ENCODE data around the gene AGAP1. TPM values are rescaled to one million over a fixed set of nuclear protein-coding genes. Genes with fewer than 3 reads are reported as not detected.

AGAP1 gene
- polyA plus RNA-seq, 12 donors, result 22.7 to 33.9 (median 26.5) TPM; not detected in 1

- DNase-seq, result no peak
Observed at GRCh38 chr2:235728800-235729556, 235.1 kb downstream of the AGAP1 start.

DNA sequence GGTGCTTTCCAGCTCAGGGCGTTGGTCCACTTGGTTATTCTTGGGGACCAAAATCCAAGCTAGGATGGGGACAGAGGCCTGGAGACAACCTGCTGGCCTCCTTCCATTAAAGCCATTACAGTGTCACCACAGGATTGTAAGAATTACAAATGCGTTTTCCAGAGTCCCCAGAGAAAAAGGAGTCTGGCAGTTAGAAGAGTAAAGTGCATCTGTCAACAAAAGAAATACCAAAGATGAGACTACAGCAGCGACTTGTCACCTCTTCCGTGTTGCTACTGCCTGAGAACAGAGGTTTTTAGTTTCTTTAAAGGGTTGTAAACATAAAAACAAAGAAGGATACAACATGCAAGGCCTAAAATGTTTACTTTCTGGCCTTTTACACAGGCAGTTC is 235.7 kb downstream of the AGAP1 start:
- DNase-seq, result no peak

GRCh38 chr2:235730115-235730514 is 236.3 kb downstream of the AGAP1 start:
- no peak for DNase-seq

- no peak for DNase-seq
Observed at GRCh38 chr2:235733761-235734160, 239.9 kb downstream of the AGAP1 start.

GRCh38 chr2:235734168-235734567 is 240.3 kb downstream of the AGAP1 start:
- no peak for DNase-seq

- peak; percentile 32 for DNase-seq
Observed at GRCh38 chr2:235734688-235735231, 240.9 kb downstream of the AGAP1 start.

- no peak for DNase-seq
Observed at GRCh38 chr2:235737396-235737795, 243.6 kb downstream of the AGAP1 start.

DNA sequence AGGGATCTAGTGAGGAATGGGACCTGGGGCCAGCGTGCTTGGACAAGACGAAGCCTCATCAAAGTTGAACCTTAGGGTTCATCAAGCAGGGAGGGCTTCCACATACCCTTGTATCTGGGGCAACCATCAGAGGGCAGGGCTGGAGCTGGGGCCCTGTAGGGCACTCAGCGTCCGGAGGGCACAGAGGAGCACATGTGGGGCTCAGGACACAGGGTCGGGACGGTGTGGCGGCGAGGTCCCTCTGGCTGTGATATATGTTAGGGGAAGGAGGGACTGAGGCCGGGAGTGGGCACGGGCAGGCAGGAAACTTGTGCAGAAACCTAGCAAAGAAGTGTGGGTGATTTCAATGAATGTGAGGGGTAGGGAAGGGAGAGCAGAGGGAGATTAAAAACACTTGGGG is 244.0 kb downstream of the AGAP1 start:
- DNase-seq, result no peak

DNA sequence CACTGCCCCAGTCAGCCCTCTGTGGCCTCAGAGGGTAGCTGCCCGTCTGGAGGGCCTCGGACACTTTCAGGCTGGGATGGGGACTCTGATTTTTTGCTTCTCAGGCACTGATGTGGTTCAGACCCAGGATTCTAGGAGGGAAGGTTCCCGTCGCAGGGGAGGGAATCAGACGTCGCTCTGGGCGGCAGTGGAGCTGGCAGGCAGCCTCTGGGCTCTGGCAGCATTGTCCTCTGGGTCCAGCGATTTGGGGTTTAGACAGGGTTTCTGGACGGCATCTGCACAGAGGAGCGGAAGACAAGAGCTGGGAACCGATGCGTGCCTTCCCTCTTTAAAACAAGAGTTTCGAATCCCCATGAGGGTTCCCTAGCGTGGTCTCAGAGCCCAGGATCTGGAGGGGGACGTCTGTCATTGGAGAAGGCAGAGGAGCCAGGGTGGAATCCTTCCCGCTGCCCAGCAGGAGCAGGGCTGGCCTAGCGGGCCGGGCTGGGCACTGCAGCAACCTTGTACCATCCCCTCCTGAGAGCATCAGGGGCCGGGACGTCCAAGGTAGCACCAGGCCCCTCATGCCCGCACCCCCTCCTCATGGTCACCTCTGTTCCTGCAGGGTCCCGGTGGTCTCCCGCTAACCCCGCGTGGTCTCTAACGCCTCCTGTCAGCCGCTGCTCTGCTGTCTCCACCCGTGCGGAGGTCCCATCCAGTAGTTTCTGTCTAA is 246.0 kb downstream of the AGAP1 start:
- no peak for DNase-seq

- no peak for DNase-seq
Observed at GRCh38 chr2:235740821-235741220, 247.0 kb downstream of the AGAP1 start.

DNA sequence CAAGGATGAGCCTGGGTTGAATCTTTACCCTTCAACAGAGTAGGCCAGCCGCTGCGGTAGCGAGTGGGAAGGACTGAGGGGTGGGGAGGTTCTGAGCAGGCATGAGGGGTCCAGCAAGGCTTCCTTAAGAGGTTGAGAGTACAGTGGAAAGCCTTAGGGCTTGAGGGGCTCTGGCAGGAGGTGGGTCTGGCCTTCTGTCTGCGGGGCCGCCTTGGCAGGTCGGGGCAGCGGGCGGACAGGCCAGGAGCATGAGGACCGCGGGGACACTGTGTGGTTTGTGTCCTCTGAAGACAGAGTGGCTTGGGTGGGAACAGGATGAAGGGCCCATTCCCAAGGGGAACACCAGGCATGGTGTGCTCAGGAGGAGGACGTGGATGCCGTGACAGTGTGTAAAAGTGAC is 250.3 kb downstream of the AGAP1 start:
- DNase-seq, result no peak

DNA sequence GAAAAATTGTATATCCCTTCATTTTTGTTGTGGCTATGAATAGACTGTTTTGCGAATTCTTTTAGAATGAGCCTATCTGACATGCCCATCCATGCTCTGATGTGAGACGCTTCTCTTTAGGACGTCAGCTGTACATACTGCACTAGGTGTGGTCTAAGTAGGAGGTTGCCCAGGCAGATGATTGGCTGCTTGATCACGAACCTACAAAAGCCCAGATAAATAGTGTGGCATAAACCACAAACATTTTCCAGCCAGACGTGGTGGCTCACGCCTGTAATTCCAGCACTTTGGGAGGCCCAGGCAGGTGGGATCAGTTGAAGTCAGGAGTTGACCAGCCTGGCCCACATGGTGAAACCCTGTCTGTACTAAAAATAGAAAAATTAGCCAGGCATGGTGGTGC is 251.8 kb downstream of the AGAP1 start:
- DNase-seq, result no peak

DNA sequence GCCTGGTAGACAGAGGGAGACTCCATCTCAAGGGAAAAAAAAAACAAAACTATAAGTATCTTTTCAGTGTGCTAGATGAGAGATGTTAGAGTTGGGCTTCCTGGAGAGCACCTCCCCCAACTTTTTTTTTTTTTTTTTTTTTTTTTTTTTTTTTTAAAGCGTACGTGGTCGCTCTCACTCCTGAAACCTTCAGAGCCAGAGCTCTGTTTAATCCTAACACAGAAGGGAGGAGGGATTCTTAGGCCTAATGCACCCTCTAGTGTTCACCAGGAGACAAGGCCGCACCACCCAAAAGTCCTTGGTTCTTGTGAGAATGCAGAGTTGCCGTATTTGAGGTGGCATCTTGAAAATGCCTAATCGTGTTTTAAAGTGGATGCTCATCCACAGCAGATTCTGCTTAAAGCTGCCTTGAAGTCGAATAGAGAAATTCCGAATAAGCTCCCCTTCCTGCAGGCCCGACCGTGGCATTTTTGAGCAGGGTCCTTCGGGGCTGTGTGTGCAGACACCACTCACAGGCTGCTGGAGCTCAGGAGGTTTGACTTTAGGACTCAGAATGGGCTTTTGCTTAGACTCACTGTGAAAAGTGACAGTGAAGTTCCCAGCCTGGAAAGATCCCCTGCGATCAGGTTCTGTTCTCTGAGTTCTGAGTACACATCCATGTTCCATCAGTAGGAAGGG is 252.6 kb downstream of the AGAP1 start:
- DNase-seq, result peak; percentile 85

GRCh38 chr2:235747001-235747785 is 253.3 kb downstream of the AGAP1 start:
- DNase-seq, result no peak

DNA sequence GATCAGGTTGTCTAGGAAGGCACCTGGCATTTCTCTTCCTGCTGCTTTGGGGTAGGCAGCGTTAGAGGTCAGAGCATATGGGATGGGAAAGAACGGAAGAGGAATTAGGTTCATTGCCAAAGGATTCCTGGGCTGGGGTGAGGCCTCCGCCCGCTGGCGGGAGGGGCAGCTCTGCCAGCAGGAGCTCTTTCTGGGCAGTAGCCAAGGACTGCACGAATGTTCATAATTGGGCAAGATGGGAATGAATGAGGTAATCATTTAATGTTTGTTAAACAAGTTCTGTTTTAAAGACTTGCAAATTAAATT is 253.9 kb downstream of the AGAP1 start:
- DNase-seq, result no peak

DNA sequence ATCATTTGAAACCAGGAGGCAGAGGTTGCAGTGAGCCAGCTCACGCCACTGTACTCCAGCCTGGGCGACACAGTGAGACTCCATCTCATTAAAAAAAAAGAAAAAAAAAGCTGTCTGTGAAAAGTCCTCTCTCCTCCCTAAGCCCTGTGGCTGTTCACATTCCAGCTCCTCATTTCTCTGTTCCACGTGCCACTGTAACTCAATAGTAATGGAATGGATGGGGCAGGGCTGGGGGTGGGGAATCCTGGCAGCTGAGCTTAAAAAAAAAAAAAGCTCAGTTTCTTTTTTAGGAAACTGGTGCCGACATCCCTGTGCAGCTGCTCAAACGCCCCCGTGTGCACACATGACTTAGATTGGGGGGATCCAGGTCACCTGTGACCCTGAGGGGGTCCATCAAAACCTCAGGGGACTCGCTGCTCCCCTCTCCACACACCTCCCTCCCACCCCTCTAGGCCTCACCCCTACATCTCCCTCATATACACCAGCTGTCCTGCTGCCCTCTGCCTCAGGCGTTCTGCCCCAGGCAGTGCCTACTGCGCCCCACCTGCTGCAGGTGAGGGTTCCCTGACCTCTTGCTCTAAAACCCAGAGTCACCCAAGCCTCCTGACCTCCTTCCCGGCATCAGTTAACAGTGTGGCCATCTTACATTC is 255.4 kb downstream of the AGAP1 start:
- no peak for DNase-seq

GRCh38 chr2:235749771-235750160 is 255.9 kb downstream of the AGAP1 start:
- DNase-seq, result no peak

- no peak for DNase-seq
Observed at GRCh38 chr2:235752846-235753245, 259.0 kb downstream of the AGAP1 start.

GRCh38 chr2:235754357-235755207 is 260.7 kb downstream of the AGAP1 start:
- no peak for DNase-seq

- DNase-seq, result no peak
Observed at GRCh38 chr2:235756491-235756890, 262.6 kb downstream of the AGAP1 start.
